ENCODE data around the gene CPSF3.

The CPSF3 gene

GRCh38 chr2:9400268-9401058 lies 23.0 kb upstream of the CPSF3 start:
- POLR2A ChIA-PET, result no interaction called here
- CTCF ChIA-PET, result interaction anchor here (0.6 kb wide), 1 partner anchor 260 kb away, joined by 3 read pairs; no protein-coding TSS in a partner anchor
- no peak for TF ChIP-seq HDGF (IDR thresholded peaks at IDR 0.05; ENCODE audit: borderline replicate concordance)
- no peak for TF ChIP-seq NFRKB (IDR thresholded peaks at IDR 0.05)
- TF ChIP-seq FOXA1 (IDR thresholded peaks at IDR 0.05), result no peak
- TF ChIP-seq TARDBP (IDR thresholded peaks at IDR 0.05), result no peak
- no peak for TF ChIP-seq ARNT (IDR thresholded peaks at IDR 0.05)
- no peak for DNase-seq (ENCODE audit: extremely low spot score)

- ChIA-PET POLR2A (interaction anchor here (1.4 kb wide), 1 partner anchor 22 kb away, joined by 3 read pairs; the partner anchor contains the start of genes CPSF3 and ITGB1BP1), CTCF (interaction anchor here (0.6 kb wide), 1 partner anchor 260 kb away, joined by 3 read pairs; no protein-coding TSS in a partner anchor)
- DNase-seq (ENCODE audit: extremely low spot score), result no peak
- no peak for TF ChIP-seq SUZ12 (IDR thresholded peaks at IDR 0.05)
- no peak for TF ChIP-seq L3MBTL2 (conservative IDR thresholded peaks at IDR 0.05)
- TF ChIP-seq HDGF (IDR thresholded peaks at IDR 0.05; ENCODE audit: borderline replicate concordance), result no peak
- TF ChIP-seq FOXA1 (IDR thresholded peaks at IDR 0.05), result no peak
- no peak for TF ChIP-seq TARDBP (IDR thresholded peaks at IDR 0.05)
- TF ChIP-seq FOXK2 (IDR thresholded peaks at IDR 0.05), result no peak
- TF ChIP-seq FOXM1 (IDR thresholded peaks at IDR 0.05; ENCODE audit: borderline replicate concordance), result no peak
- no peak for TF ChIP-seq NFRKB (IDR thresholded peaks at IDR 0.05)
- no peak for TF ChIP-seq PKNOX1 (IDR thresholded peaks at IDR 0.05)
- no peak for TF ChIP-seq ELF4 (IDR thresholded peaks at IDR 0.05)
- TF ChIP-seq BHLHE40 (IDR thresholded peaks at IDR 0.05; ENCODE audit: borderline replicate concordance), result no peak
- TF ChIP-seq CTBP1 (IDR thresholded peaks at IDR 0.05; ENCODE audit: borderline replicate concordance), result no peak
- no peak for TF ChIP-seq LEF1 (IDR thresholded peaks at IDR 0.05; ENCODE audit: borderline replicate concordance)
- TF ChIP-seq ZNF384 (IDR thresholded peaks at IDR 0.05), result no peak
These were observed 22.4 kb upstream of the CPSF3 start for GRCh38 chr2:9401059-9401547.

- DNase-seq (ENCODE audit: extremely low spot score), result no peak
- TF ChIP-seq SUZ12 (IDR thresholded peaks at IDR 0.05) (no peak), BHLHE40 (IDR thresholded peaks at IDR 0.05; ENCODE audit: borderline replicate concordance) (no peak), TARDBP (IDR thresholded peaks at IDR 0.05) (no peak)
- ChIA-PET POLR2A (interaction anchor here (1.4 kb wide), 1 partner anchor 21 kb away, joined by 3 read pairs; the partner anchor contains the start of genes CPSF3 and ITGB1BP1), CTCF (interaction anchor here (0.6 kb wide), 1 partner anchor 63 kb away, joined by 3 read pairs; no protein-coding TSS in a partner anchor)
These were observed 21.6 kb upstream of the CPSF3 start for GRCh38 chr2:9401646-9402371.

- DNase-seq (ENCODE audit: extremely low spot score), result no peak
- POLR2A ChIA-PET, result no interaction called here
- TF ChIP-seq BHLHE40 (IDR thresholded peaks at IDR 0.05; ENCODE audit: borderline replicate concordance), result no peak
- no peak for TF ChIP-seq SP1 (IDR thresholded peaks at IDR 0.05)
- TF ChIP-seq L3MBTL2 (conservative IDR thresholded peaks at IDR 0.05), result no peak
- no peak for TF ChIP-seq NFRKB (IDR thresholded peaks at IDR 0.05)
- TF ChIP-seq CTBP1 (IDR thresholded peaks at IDR 0.05; ENCODE audit: borderline replicate concordance), result no peak
- no peak for TF ChIP-seq SUZ12 (IDR thresholded peaks at IDR 0.05)
- TF ChIP-seq FOXA1 (IDR thresholded peaks at IDR 0.05), result no peak
- no peak for TF ChIP-seq HDGF (IDR thresholded peaks at IDR 0.05; ENCODE audit: borderline replicate concordance)
- TF ChIP-seq FOXM1 (IDR thresholded peaks at IDR 0.05; ENCODE audit: borderline replicate concordance), result no peak
- TF ChIP-seq LEF1 (IDR thresholded peaks at IDR 0.05; ENCODE audit: borderline replicate concordance), result no peak
- TF ChIP-seq ZNF384 (IDR thresholded peaks at IDR 0.05), result no peak
- CTCF ChIA-PET, result no interaction called here
These were observed 19.5 kb upstream of the CPSF3 start for GRCh38 chr2:9403924-9404323.

GRCh38 chr2:9404451-9404850 lies 19.0 kb upstream of the CPSF3 start:
- POLR2A ChIA-PET, result no interaction called here
- CTCF ChIA-PET, result no interaction called here
- no peak for DNase-seq (ENCODE audit: extremely low spot score)

GRCh38 chr2:9405636-9406035 lies 17.8 kb upstream of the CPSF3 start:
- ChIA-PET POLR2A (no interaction called here), CTCF (no interaction called here)
- DNase-seq (ENCODE audit: extremely low spot score), result no peak
- TF ChIP-seq ELF4 (IDR thresholded peaks at IDR 0.05) (no peak), NFRKB (IDR thresholded peaks at IDR 0.05) (no peak), L3MBTL2 (conservative IDR thresholded peaks at IDR 0.05) (no peak), BHLHE40 (IDR thresholded peaks at IDR 0.05; ENCODE audit: borderline replicate concordance) (no peak), TARDBP (IDR thresholded peaks at IDR 0.05) (no peak), LEF1 (IDR thresholded peaks at IDR 0.05; ENCODE audit: borderline replicate concordance) (no peak), ZNF384 (IDR thresholded peaks at IDR 0.05) (no peak), ARNT (IDR thresholded peaks at IDR 0.05) (no peak), HDGF (IDR thresholded peaks at IDR 0.05; ENCODE audit: borderline replicate concordance) (no peak), CTBP1 (IDR thresholded peaks at IDR 0.05; ENCODE audit: borderline replicate concordance) (no peak), SUZ12 (IDR thresholded peaks at IDR 0.05) (no peak), PKNOX1 (IDR thresholded peaks at IDR 0.05) (no peak), SP1 (IDR thresholded peaks at IDR 0.05) (no peak), FOXK2 (IDR thresholded peaks at IDR 0.05) (no peak), FOXA1 (IDR thresholded peaks at IDR 0.05) (no peak), FOXM1 (IDR thresholded peaks at IDR 0.05; ENCODE audit: borderline replicate concordance) (no peak)

More at GRCh38 chr2:9404451-9404850, 19.0 kb upstream of the CPSF3 start:
- no peak for TF ChIP-seq SP1 (IDR thresholded peaks at IDR 0.05)
- TF ChIP-seq FOXA1 (IDR thresholded peaks at IDR 0.05), result no peak
- no peak for TF ChIP-seq FOXK2 (IDR thresholded peaks at IDR 0.05)
- TF ChIP-seq SUZ12 (IDR thresholded peaks at IDR 0.05), result no peak
- TF ChIP-seq FOXM1 (IDR thresholded peaks at IDR 0.05; ENCODE audit: borderline replicate concordance), result no peak
- no peak for TF ChIP-seq HDGF (IDR thresholded peaks at IDR 0.05; ENCODE audit: borderline replicate concordance)
- no peak for TF ChIP-seq CTBP1 (IDR thresholded peaks at IDR 0.05; ENCODE audit: borderline replicate concordance)
- no peak for TF ChIP-seq BHLHE40 (IDR thresholded peaks at IDR 0.05; ENCODE audit: borderline replicate concordance)
- no peak for TF ChIP-seq ARNT (IDR thresholded peaks at IDR 0.05)
- TF ChIP-seq PKNOX1 (IDR thresholded peaks at IDR 0.05), result no peak
- TF ChIP-seq ZNF384 (IDR thresholded peaks at IDR 0.05), result no peak

Measured in HEK293T (cell line).